ENCODE measurements around the gene GGT7. TPM values are rescaled to one million over a fixed set of nuclear protein-coding genes. Genes with fewer than 3 reads are reported as not detected.

Gene GGT7
- total RNA-seq, 1 experiment from 2014 or later = 27.7 TPM

DNA sequence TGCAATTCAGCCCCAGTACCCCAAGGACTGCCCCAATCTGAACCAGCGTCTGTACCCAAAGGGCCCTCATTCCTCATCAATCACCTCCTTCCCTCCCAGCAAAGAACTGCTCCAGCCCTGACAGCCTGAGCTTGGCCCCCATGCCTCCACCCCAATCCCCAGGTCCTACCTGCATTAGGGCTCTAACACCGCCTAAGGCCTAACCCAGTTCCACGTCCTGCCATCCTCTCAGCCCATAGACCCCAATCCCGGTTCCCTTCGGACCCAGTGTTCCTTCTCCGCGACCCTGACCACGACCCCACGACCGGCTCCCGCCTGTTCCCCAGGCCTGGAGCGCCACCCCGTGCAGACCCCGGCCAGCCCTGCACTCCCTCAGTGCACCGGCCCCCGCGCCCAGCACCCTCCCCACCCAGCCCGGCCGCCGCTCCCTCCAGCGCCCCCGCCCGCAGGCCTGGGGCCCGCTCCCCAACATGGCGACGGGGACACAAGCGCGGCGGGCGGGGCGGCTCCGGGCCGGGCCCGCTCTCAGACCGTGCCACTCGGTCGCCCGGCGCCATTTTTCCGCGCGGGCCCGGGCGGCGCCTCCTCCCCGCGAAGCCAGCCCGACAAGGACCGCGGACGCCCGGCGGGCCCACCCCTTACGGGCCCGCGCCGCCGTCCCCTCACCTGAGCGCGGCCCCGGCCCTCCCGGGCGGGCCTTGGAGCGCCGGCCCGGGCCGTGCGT is 47.7 kb downstream of the GGT7 start:
- CTCF ChIA-PET = interaction anchor here (0.9 to 1.4 kb wide), 3 partner anchors 55 to 174 kb away, joined by 3 to 5 read pairs (median 3); partner anchors contain the start of genes GSS and MYH7B

More for the DNA sequence above, 47.7 kb downstream of the GGT7 start:
- POLR2A ChIA-PET = interaction anchor here (0.5 to 0.6 kb wide), 2 partner anchors 401 to 753 kb away, joined by 3 to 8 read pairs; no protein-coding TSS in a partner anchor
- peaks cover 9% of the 10 kb centered on the region for H3K4me1 Mint-ChIP-seq
- peaks cover 5% of the 10 kb centered on the region for H3K36me3 Mint-ChIP-seq
- peak overlapping the region; percentile 96 for H3K4me3 Mint-ChIP-seq
- peaks cover 8% of the 10 kb centered on the region for H3K27me3 Mint-ChIP-seq (ENCODE audit: low read depth)
- ATAC-seq (peak; percentile 75), DNase-seq (ENCODE audit: low spot score) (peak; percentile 78)
- peaks cover 6% of the 10 kb centered on the region for H3K9me3 Mint-ChIP-seq
- TF ChIP-seq ETV6 (CRISPR knock-in tag; IDR thresholded peaks at IDR 0.05) (0 out of 2 replicates have a peak, but pooled peaks have one; percentile 12), PRRX2 (CRISPR knock-in tag; IDR thresholded peaks at IDR 0.05) (no peak), FOXP1 (CRISPR knock-in tag; IDR thresholded peaks at IDR 0.05; ENCODE audit: borderline replicate concordance) (peak; percentile 79), SP1 (CRISPR knock-in tag; conservative IDR thresholded peaks at IDR 0.05) (peak; percentile 57), ZNF219 (CRISPR knock-in tag; IDR thresholded peaks at IDR 0.05; ENCODE audit: borderline replicate concordance) (no peak), ELF4 (CRISPR knock-in tag; IDR thresholded peaks at IDR 0.05; ENCODE audit: low read depth) (0 out of 2 replicates have a peak, but pooled peaks have one; percentile 39), TEAD4 (CRISPR knock-in tag; IDR thresholded peaks at IDR 0.05) (0 out of 2 replicates have a peak, but pooled peaks have one; percentile 2), GABPB1 (CRISPR knock-in tag; IDR thresholded peaks at IDR 0.05) (peak; percentile 15; the same call in 1 of the 2 replicates), ZNF416 (CRISPR knock-in tag; IDR thresholded peaks at IDR 0.05) (peak; percentile 62; the same call in 1 of the 2 replicates), FOXK1 (CRISPR knock-in tag; IDR thresholded peaks at IDR 0.05) (peak; percentile 60; the same call in 1 of the 2 replicates), ZNF138 (CRISPR knock-in tag; conservative IDR thresholded peaks at IDR 0.05) (no peak), NFYB (CRISPR knock-in tag; conservative IDR thresholded peaks at IDR 0.05; ENCODE audit: low read depth) (no peak)
- TF ChIP-seq, protein P1, sequence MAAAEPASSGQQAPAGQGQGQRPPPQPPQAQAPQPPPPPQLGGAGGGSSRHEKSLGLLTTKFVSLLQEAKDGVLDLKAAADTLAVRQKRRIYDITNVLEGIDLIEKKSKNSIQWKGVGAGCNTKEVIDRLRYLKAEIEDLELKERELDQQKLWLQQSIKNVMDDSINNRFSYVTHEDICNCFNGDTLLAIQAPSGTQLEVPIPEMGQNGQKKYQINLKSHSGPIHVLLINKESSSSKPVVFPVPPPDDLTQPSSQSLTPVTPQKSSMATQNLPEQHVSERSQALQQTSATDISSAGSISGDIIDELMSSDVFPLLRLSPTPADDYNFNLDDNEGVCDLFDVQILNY (CRISPR knock-in tag; IDR thresholded peaks at IDR 0.05) = 0 out of 2 replicates have a peak, but pooled peaks have one; percentile 47
- TF ChIP-seq, protein P2, sequence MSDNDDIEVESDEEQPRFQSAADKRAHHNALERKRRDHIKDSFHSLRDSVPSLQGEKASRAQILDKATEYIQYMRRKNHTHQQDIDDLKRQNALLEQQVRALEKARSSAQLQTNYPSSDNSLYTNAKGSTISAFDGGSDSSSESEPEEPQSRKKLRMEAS (CRISPR knock-in tag; IDR thresholded peaks at IDR 0.05) = 0 out of 2 replicates have a peak, but pooled peaks have one; percentile 18
- TF ChIP-seq, protein P3, sequence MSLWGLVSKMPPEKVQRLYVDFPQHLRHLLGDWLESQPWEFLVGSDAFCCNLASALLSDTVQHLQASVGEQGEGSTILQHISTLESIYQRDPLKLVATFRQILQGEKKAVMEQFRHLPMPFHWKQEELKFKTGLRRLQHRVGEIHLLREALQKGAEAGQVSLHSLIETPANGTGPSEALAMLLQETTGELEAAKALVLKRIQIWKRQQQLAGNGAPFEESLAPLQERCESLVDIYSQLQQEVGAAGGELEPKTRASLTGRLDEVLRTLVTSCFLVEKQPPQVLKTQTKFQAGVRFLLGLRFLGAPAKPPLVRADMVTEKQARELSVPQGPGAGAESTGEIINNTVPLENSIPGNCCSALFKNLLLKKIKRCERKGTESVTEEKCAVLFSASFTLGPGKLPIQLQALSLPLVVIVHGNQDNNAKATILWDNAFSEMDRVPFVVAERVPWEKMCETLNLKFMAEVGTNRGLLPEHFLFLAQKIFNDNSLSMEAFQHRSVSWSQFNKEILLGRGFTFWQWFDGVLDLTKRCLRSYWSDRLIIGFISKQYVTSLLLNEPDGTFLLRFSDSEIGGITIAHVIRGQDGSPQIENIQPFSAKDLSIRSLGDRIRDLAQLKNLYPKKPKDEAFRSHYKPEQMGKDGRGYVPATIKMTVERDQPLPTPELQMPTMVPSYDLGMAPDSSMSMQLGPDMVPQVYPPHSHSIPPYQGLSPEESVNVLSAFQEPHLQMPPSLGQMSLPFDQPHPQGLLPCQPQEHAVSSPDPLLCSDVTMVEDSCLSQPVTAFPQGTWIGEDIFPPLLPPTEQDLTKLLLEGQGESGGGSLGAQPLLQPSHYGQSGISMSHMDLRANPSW (CRISPR knock-in tag; conservative IDR thresholded peaks at IDR 0.05; ENCODE audit: low read depth) = no peak
- TF ChIP-seq, protein P4, sequence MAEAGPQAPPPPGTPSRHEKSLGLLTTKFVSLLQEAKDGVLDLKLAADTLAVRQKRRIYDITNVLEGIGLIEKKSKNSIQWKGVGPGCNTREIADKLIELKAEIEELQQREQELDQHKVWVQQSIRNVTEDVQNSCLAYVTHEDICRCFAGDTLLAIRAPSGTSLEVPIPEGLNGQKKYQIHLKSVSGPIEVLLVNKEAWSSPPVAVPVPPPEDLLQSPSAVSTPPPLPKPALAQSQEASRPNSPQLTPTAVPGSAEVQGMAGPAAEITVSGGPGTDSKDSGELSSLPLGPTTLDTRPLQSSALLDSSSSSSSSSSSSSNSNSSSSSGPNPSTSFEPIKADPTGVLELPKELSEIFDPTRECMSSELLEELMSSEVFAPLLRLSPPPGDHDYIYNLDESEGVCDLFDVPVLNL (CRISPR knock-in tag; IDR thresholded peaks at IDR 0.05; ENCODE audit: borderline replicate concordance, low read depth) = no peak
- TF ChIP-seq, protein P5, sequence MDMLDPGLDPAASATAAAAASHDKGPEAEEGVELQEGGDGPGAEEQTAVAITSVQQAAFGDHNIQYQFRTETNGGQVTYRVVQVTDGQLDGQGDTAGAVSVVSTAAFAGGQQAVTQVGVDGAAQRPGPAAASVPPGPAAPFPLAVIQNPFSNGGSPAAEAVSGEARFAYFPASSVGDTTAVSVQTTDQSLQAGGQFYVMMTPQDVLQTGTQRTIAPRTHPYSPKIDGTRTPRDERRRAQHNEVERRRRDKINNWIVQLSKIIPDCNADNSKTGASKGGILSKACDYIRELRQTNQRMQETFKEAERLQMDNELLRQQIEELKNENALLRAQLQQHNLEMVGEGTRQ (CRISPR knock-in tag; IDR thresholded peaks at IDR 0.05) = peak; percentile 6; the same call in 1 of the 2 replicates
- TF ChIP-seq, protein P6, sequence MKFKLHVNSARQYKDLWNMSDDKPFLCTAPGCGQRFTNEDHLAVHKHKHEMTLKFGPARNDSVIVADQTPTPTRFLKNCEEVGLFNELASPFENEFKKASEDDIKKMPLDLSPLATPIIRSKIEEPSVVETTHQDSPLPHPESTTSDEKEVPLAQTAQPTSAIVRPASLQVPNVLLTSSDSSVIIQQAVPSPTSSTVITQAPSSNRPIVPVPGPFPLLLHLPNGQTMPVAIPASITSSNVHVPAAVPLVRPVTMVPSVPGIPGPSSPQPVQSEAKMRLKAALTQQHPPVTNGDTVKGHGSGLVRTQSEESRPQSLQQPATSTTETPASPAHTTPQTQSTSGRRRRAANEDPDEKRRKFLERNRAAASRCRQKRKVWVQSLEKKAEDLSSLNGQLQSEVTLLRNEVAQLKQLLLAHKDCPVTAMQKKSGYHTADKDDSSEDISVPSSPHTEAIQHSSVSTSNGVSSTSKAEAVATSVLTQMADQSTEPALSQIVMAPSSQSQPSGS (CRISPR knock-in tag; IDR thresholded peaks at IDR 0.05; ENCODE audit: borderline replicate concordance, low read depth) = no peak
- TF ChIP-seq, protein P7, sequence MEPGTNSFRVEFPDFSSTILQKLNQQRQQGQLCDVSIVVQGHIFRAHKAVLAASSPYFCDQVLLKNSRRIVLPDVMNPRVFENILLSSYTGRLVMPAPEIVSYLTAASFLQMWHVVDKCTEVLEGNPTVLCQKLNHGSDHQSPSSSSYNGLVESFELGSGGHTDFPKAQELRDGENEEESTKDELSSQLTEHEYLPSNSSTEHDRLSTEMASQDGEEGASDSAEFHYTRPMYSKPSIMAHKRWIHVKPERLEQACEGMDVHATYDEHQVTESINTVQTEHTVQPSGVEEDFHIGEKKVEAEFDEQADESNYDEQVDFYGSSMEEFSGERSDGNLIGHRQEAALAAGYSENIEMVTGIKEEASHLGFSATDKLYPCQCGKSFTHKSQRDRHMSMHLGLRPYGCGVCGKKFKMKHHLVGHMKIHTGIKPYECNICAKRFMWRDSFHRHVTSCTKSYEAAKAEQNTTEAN (CRISPR knock-in tag; IDR thresholded peaks at IDR 0.05) = 0 out of 2 replicates have a peak, but pooled peaks have one; percentile 16
- H3K27ac Mint-ChIP-seq = peak overlapping the region; percentile 88
